Measurements from ENCODE around the gene LRRC8D. TPM values are rescaled to one million over a fixed set of nuclear protein-coding genes. Genes with fewer than 3 reads are reported as not detected.

The LRRC8D gene
- total RNA-seq, 4 donors from 2014 or later = 4.7 to 8.5 (median 6.5) TPM

- H3K9me3 ChIP-seq = no peaks in the 10 kb centered on the region
- WGBS, 2 donors (ENCODE audit: low coverage in 1 of 2) = 100% methylated on average over 2 of the region's 2 CpGs; no CpG with 5 or more reads in 1 of the 2 donors
- H3K27me3 ChIP-seq = no peaks in the 10 kb centered on the region
- TF ChIP-seq POLR2A (IDR thresholded peaks at IDR 0.05) (no peak), EP300 (IDR thresholded peaks at IDR 0.05) (no peak), POLR2AphosphoS5 (IDR thresholded peaks at IDR 0.05) (no peak), CTCF (IDR thresholded peaks at IDR 0.05) (no peak)
- no peak overlapping the region for H3K27ac ChIP-seq
- no peaks in the 10 kb centered on the region for H3K4me1 ChIP-seq
- H3K4me3 ChIP-seq = no peak overlapping the region
- no peak for ATAC-seq
- no peaks in the 10 kb centered on the region for H3K36me3 ChIP-seq
Measured at GRCh38 chr1:89959719-89960118, 138.9 kb downstream of the LRRC8D start.

GRCh38 chr1:89962024-89962741 is 141.4 kb downstream of the LRRC8D start:
- Histone ChIP-seq H3K4me3 (no peak overlapping the region), H3K27ac (no peak overlapping the region), H3K27me3 (no peaks in the 10 kb centered on the region), H3K36me3 (no peaks in the 10 kb centered on the region), H3K4me1 (no peaks in the 10 kb centered on the region), H3K9me3 (no peaks in the 10 kb centered on the region)
- no peak for TF ChIP-seq CTCF (IDR thresholded peaks at IDR 0.05)
- no peak for TF ChIP-seq POLR2A (IDR thresholded peaks at IDR 0.05)
- TF ChIP-seq POLR2AphosphoS5 (IDR thresholded peaks at IDR 0.05) = no peak
- TF ChIP-seq EP300 (IDR thresholded peaks at IDR 0.05) = no peak
- 43 to 47% methylated on average over 3 to 4 of the region's 6 CpGs for WGBS, 2 donors (ENCODE audit: low coverage in 1 of 2)
- ATAC-seq = no peak

GRCh38 chr1:89962742-89963075 is 141.9 kb downstream of the LRRC8D start:
- Histone ChIP-seq H3K27me3 (no peaks in the 10 kb centered on the region), H3K36me3 (no peaks in the 10 kb centered on the region), H3K4me1 (no peaks in the 10 kb centered on the region), H3K4me3 (no peak overlapping the region), H3K27ac (no peak overlapping the region), H3K9me3 (no peaks in the 10 kb centered on the region)
- ATAC-seq = no peak
- TF ChIP-seq EP300 (IDR thresholded peaks at IDR 0.05) (no peak), CTCF (IDR thresholded peaks at IDR 0.05) (no peak)
- WGBS, 2 donors (ENCODE audit: low coverage in 1 of 2) = 96 to 100% methylated on average over 1 of the region's 1 CpG

- no peaks in the 10 kb centered on the region for H3K4me1 ChIP-seq
- ATAC-seq = no peak
- no peak overlapping the region for H3K27ac ChIP-seq
- no peaks in the 10 kb centered on the region for H3K27me3 ChIP-seq
- H3K4me3 ChIP-seq = no peak overlapping the region
- 69 to 84% methylated on average over 4 of the region's 4 CpGs for WGBS, 2 donors (ENCODE audit: low coverage in 1 of 2)
- no peaks in the 10 kb centered on the region for H3K9me3 ChIP-seq
- no peak for TF ChIP-seq CTCF (IDR thresholded peaks at IDR 0.05)
- no peak for TF ChIP-seq EP300 (IDR thresholded peaks at IDR 0.05)
- TF ChIP-seq POLR2A (IDR thresholded peaks at IDR 0.05) = no peak
- no peaks in the 10 kb centered on the region for H3K36me3 ChIP-seq
Measured at GRCh38 chr1:89965193-89965768, 144.4 kb downstream of the LRRC8D start.

- Histone ChIP-seq H3K9me3 (no peaks in the 10 kb centered on the region), H3K36me3 (no peaks in the 10 kb centered on the region), H3K4me3 (no peak overlapping the region), H3K27me3 (no peaks in the 10 kb centered on the region), H3K4me1 (no peaks in the 10 kb centered on the region), H3K27ac (no peak overlapping the region)
- WGBS, 2 donors (ENCODE audit: low coverage in 1 of 2) = 46 to 60% methylated on average over 1 to 5 of the region's 5 CpGs
- TF ChIP-seq POLR2AphosphoS5 (IDR thresholded peaks at IDR 0.05) = no peak
- TF ChIP-seq POLR2A (IDR thresholded peaks at IDR 0.05) = no peak
- no peak for TF ChIP-seq CTCF (IDR thresholded peaks at IDR 0.05)
- TF ChIP-seq EP300 (IDR thresholded peaks at IDR 0.05) = no peak
- no peak for ATAC-seq
Measured at GRCh38 chr1:89966656-89967055, 145.8 kb downstream of the LRRC8D start.
